ENCODE data around the gene PLCH1. TPM values are rescaled to one million over a fixed set of nuclear protein-coding genes. Genes with fewer than 3 reads are reported as not detected.

PLCH1 gene
- total and polyA plus RNA-seq, 9 of the 15 experiments (the other 6 are each of a cell fraction or from before 2014, with no cell fraction given) = 0.17 to 0.62 (median 0.40) TPM

DNA sequence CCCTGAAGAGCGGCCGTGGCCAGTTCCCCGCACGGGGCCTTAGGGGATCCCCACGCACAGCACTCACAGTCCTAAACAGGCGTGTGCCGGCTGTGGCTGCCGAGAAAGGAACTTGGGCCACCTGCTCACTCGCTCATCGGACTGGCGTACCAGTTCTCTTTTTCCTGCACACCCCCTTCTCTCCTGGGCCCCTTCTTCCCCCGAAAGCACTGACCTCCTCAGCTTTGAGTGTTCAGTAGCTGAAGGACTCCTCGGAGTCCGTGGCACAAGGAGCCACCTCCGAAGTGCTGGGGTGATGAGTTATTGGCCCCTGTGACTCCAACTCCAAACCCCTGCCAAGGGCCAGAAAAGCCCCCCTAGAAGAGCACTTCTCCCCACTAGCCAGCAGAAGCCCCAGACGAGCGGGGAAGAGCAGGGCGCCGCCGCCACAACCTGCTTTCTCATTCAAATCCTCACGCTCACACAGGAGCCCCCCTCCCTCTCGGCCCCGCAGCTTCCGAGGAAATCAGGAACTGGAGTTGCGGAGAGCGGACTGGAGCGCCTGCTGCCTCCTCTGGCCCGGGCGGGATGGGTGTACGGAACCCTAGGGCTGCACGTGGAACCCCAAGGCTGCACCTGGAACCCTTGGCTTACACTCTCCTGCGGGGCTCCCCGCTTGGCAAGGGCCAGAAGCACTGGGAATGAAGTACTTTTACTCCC lies at the start of gene PLCH1 (continued):
- TF ChIP-seq, protein P1, sequence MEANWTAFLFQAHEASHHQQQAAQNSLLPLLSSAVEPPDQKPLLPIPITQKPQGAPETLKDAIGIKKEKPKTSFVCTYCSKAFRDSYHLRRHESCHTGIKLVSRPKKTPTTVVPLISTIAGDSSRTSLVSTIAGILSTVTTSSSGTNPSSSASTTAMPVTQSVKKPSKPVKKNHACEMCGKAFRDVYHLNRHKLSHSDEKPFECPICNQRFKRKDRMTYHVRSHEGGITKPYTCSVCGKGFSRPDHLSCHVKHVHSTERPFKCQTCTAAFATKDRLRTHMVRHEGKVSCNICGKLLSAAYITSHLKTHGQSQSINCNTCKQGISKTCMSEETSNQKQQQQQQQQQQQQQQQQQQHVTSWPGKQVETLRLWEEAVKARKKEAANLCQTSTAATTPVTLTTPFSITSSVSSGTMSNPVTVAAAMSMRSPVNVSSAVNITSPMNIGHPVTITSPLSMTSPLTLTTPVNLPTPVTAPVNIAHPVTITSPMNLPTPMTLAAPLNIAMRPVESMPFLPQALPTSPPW (CRISPR knock-in tag; IDR thresholded peaks at IDR 0.05) = peak; percentile 91
- TF ChIP-seq RBM39 (optimal IDR thresholded peaks at IDR 0.05; ENCODE audit: low read depth, low read length) = no peak
- no peak for TF ChIP-seq NR2C2 (CRISPR knock-in tag; IDR thresholded peaks at IDR 0.05)
- no peak for TF ChIP-seq NR2C2 (tag; IDR thresholded peaks at IDR 0.05)
- TF ChIP-seq, protein P2, sequence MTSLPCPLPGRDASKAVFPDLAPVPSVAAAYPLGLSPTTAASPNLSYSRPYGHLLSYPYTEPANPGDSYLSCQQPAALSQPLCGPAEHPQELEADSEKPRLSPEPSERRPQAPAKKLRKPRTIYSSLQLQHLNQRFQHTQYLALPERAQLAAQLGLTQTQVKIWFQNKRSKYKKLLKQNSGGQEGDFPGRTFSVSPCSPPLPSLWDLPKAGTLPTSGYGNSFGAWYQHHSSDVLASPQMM (CRISPR knock-in tag; IDR thresholded peaks at IDR 0.05) = no peak
- TF ChIP-seq, protein P3, sequence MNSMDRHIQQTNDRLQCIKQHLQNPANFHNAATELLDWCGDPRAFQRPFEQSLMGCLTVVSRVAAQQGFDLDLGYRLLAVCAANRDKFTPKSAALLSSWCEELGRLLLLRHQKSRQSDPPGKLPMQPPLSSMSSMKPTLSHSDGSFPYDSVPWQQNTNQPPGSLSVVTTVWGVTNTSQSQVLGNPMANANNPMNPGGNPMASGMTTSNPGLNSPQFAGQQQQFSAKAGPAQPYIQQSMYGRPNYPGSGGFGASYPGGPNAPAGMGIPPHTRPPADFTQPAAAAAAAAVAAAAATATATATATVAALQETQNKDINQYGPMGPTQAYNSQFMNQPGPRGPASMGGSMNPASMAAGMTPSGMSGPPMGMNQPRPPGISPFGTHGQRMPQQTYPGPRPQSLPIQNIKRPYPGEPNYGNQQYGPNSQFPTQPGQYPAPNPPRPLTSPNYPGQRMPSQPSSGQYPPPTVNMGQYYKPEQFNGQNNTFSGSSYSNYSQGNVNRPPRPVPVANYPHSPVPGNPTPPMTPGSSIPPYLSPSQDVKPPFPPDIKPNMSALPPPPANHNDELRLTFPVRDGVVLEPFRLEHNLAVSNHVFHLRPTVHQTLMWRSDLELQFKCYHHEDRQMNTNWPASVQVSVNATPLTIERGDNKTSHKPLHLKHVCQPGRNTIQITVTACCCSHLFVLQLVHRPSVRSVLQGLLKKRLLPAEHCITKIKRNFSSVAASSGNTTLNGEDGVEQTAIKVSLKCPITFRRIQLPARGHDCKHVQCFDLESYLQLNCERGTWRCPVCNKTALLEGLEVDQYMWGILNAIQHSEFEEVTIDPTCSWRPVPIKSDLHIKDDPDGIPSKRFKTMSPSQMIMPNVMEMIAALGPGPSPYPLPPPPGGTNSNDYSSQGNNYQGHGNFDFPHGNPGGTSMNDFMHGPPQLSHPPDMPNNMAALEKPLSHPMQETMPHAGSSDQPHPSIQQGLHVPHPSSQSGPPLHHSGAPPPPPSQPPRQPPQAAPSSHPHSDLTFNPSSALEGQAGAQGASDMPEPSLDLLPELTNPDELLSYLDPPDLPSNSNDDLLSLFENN (IDR thresholded peaks at IDR 0.05; ENCODE audit: low read depth in 2 of 2, low read length in 2 of 2) = no peak
- TF ChIP-seq PTBP1 (IDR thresholded peaks at IDR 0.05; ENCODE audit: low read depth, low read length) = no peak
- TF ChIP-seq, protein P4, sequence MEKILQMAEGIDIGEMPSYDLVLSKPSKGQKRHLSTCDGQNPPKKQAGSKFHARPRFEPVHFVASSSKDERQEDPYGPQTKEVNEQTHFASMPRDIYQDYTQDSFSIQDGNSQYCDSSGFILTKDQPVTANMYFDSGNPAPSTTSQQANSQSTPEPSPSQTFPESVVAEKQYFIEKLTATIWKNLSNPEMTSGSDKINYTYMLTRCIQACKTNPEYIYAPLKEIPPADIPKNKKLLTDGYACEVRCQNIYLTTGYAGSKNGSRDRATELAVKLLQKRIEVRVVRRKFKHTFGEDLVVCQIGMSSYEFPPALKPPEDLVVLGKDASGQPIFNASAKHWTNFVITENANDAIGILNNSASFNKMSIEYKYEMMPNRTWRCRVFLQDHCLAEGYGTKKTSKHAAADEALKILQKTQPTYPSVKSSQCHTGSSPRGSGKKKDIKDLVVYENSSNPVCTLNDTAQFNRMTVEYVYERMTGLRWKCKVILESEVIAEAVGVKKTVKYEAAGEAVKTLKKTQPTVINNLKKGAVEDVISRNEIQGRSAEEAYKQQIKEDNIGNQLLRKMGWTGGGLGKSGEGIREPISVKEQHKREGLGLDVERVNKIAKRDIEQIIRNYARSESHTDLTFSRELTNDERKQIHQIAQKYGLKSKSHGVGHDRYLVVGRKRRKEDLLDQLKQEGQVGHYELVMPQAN (IDR thresholded peaks at IDR 0.05; ENCODE audit: borderline replicate concordance) = peak; percentile 36; the same call in 1 of the 2 replicates
- peak; percentile 48 for TF ChIP-seq TAF1 (IDR thresholded peaks at IDR 0.05; ENCODE audit: control insufficient read depth, extremely low read depth, insufficient read depth, low read length, severe bottlenecking)
- TF ChIP-seq, protein P5, sequence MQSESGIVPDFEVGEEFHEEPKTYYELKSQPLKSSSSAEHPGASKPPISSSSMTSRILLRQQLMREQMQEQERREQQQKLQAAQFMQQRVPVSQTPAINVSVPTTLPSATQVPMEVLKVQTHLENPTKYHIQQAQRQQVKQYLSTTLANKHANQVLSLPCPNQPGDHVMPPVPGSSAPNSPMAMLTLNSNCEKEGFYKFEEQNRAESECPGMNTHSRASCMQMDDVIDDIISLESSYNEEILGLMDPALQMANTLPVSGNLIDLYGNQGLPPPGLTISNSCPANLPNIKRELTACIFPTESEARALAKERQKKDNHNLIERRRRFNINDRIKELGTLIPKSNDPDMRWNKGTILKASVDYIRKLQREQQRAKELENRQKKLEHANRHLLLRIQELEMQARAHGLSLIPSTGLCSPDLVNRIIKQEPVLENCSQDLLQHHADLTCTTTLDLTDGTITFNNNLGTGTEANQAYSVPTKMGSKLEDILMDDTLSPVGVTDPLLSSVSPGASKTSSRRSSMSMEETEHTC (IDR thresholded peaks at IDR 0.05) = no peak
- no peak for TF ChIP-seq STAG1 (CRISPR knock-in tag; IDR thresholded peaks at IDR 0.05; ENCODE audit: borderline replicate concordance)
- TF ChIP-seq, protein P6, sequence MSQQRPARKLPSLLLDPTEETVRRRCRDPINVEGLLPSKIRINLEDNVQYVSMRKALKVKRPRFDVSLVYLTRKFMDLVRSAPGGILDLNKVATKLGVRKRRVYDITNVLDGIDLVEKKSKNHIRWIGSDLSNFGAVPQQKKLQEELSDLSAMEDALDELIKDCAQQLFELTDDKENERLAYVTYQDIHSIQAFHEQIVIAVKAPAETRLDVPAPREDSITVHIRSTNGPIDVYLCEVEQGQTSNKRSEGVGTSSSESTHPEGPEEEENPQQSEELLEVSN (IDR thresholded peaks at IDR 0.05; ENCODE audit: borderline replicate concordance in 1 of 2, extremely low read depth in 1 of 2, insufficient read depth in 1 of 2, insufficient read length in 1 of 2, low read depth in 1 of 2, low read length in 1 of 2, poor library complexity in 1 of 2, severe bottlenecking in 1 of 2) = peak in 1 of 2 experiments; percentile 69
- no peak for TF ChIP-seq GATAD2B (IDR thresholded peaks at IDR 0.05; ENCODE audit: borderline replicate concordance)
- TF ChIP-seq NCOA2 (IDR thresholded peaks at IDR 0.05; ENCODE audit: partially characterized antibody in 2 of 2) = no peak
- no peak for TF ChIP-seq CTBP1 (IDR thresholded peaks at IDR 0.05; ENCODE audit: borderline replicate concordance)
- no peak for TF ChIP-seq SMARCC2 (IDR thresholded peaks at IDR 0.05; ENCODE audit: low read depth)

All from K562 (cell line).